Naive thymus-derived CD8-positive, alpha-beta T cell (primary cell): ENCODE measurements around the gene HGD. TPM values are rescaled to one million over a fixed set of nuclear protein-coding genes. Genes with fewer than 3 reads are reported as not detected.
A peak's percentile ranks its signal among the peaks of the same experiment; 100 is the strongest.
"Not testable (repeated sequence)": the region's sequence is repeated elsewhere in the genome, so short reads cannot be mapped to it uniquely, and the experiment has no call there.

Source experiments
- ATAC-seq, 2 donors: fragments of 150-1000 bp; cut with Tn5 transposase in 1 of 2; sonication (Bioruptor Pico), chemical (Tn5 transposase) in 1 of 2; 1 replicate in 1 of 2; 2 replicates in 1 of 2; pipeline ENCODE4 v1.10.0; 2021; ENCODE audit warnings: mild to moderate bottlenecking in 2 of 2, moderate library complexity in 2 of 2
- POLR2A ChIA-PET: fragments of 350-600 bp; sonication (Branson Sonifier 250); formaldehyde crosslinking; loops from one replicate; lab custom pipeline; 2021; ENCODE audit warnings: antibody characterized with exemption; lab: Charles Lee
- DNase-seq, 10 donors: peaks; one replicate each; pipeline versions ENCODE4 v3.0.0 to v3.0.0-alpha.2; 2020 to 2022
- H3K27ac Mint-ChIP-seq, 10 donors: one replicate each; pipeline ENCODE4 v1.8.0; 2020 to 2022; ENCODE audit warnings: mild to moderate bottlenecking in 10 of 10, mixed read lengths in 10 of 10, moderate library complexity in 4 of 10, inconsistent platforms in 1 of 10
- H3K27me3 Mint-ChIP-seq, 5 donors: one replicate each; pipeline ENCODE4 v1.8.0; 2021 to 2022; ENCODE audit warnings: mixed read lengths in 5 of 5
- H3K36me3 Mint-ChIP-seq, 3 donors: one replicate each; pipeline ENCODE4 v1.8.0; 2020 to 2022; ENCODE audit warnings: mixed read lengths in 3 of 3, mild to moderate bottlenecking in 2 of 3, inconsistent platforms in 1 of 3
- H3K4me1 Mint-ChIP-seq, 4 donors: one replicate each; pipeline ENCODE4 v1.8.0; 2021 to 2022; ENCODE audit warnings: mixed read lengths in 4 of 4
- H3K4me3 Mint-ChIP-seq, 10 donors: one replicate each; pipeline ENCODE4 v1.8.0; 2020 to 2022; ENCODE audit warnings: mild to moderate bottlenecking in 10 of 10, mixed read lengths in 10 of 10, moderate library complexity in 6 of 10, inconsistent platforms in 1 of 10
- H3K9me3 Mint-ChIP-seq, 9 donors: one replicate each; pipeline ENCODE4 v1.8.0; 2020 to 2022; ENCODE audit warnings: mixed read lengths in 9 of 9, mild to moderate bottlenecking in 3 of 9, inconsistent platforms in 1 of 9, moderate library complexity in 1 of 9
- polyA plus RNA-seq, 3 donors: library from polyadenylated mRNA; unstranded; fragments of 300-500 nt; fragmentation: Illumina TruSeq; gene quantifications; one replicate each; pipeline ENCODE4 v1.2.3, GENCODE V29; 2021
- total RNA-seq, 8 experiments: library from RNA in 2 of 8; stranded (reverse) in 2 of 8; gene quantifications; one replicate each; pipeline ENCODE4 v1.2.3 and lab custom pipeline; 2021 to 2026

Gene HGD
- total and polyA plus RNA-seq, 5 experiments from 2014 or later = 3.8 to 5.5 TPM; not detected in 3

DNA sequence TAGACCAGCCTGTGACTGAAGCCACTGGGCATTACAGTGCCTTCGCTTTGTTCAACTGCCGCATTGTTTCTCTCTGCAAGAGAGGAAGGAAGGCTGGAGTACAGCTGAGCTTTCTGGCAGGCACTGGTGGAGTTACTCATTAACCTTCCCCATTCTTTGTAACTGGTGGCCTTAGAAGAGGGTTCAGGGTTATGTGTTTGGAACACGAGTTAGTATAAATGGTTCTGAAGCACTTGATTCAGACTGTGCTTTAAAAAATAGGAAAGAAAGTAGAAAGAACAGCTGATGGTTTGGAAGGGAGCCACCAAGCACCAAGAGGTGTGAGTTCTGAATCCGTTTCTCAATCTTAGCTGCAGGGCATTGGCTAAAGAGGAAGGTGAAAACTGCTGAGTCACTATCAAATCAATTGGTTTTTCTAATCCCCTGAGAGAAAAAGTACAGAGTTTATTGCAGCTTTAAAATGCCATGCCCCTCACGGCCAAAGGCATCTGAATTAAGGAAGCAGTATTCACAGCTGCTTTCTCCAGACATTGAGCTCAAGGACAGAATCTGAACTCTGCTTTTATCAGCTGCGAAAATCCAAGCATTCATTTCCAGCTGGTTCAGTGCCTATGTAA is 3.6 kb downstream of the HGD start:
- H3K27ac Mint-ChIP-seq = peak overlapping the region in 2 of 10 donors; percentile 19 to 66
- ATAC-seq (no peak), DNase-seq (no peak)
- H3K4me3 Mint-ChIP-seq = peak overlapping the region in 2 of 10 donors; percentile 11 to 22
- peaks cover 5 to 10% (median 8%) of the 10 kb centered on the region in 4 donors for H3K4me1 Mint-ChIP-seq
- peaks cover 0 to 27% (median 13%) of the 10 kb centered on the region in 9 donors for H3K9me3 Mint-ChIP-seq
- peaks cover 0 to 18% (median 14%) of the 10 kb centered on the region in 3 donors for H3K36me3 Mint-ChIP-seq
- H3K27me3 Mint-ChIP-seq = peaks cover 0 to 7% (median 0%) of the 10 kb centered on the region in 5 donors
- POLR2A ChIA-PET = no interaction called here

DNA sequence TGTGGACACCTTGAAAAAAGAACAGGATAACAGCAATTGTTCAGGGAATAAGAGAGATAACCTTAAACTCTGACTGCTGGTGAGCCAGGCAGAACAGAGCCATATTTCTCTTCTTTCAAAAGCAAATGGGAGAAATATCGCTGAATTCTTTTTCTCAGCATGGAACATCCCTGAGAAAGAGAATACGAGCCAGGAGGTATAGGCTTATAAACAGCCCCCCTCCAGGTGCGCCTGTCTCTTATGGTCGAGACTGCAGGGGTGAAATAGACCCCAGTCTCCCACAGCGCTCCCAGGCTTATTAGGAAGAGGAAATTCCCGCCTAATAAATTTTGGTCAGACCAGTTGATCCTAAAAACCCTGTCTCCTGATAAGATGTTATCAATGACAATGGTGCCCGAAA is 4.8 kb downstream of the HGD start:
- DNase-seq, H3K4me3 Mint-ChIP-seq: not testable (repeated sequence)
- H3K4me1 Mint-ChIP-seq = peaks cover 2 to 10% (median 7%) of the 10 kb centered on the region in 4 donors

GRCh38 chr3:120673116-120673515 is 8.9 kb downstream of the HGD start:
- POLR2A ChIA-PET = no interaction called here
- peaks cover 0 to 23% (median 7%) of the 10 kb centered on the region in 3 donors for H3K36me3 Mint-ChIP-seq
- H3K9me3 Mint-ChIP-seq = peaks cover 0 to 23% (median 13%) of the 10 kb centered on the region in 9 donors
- no peak overlapping the region for H3K27ac Mint-ChIP-seq
- H3K4me3 Mint-ChIP-seq = no peak overlapping the region
- no peak for ATAC-seq
- DNase-seq = no peak
- peaks cover 0 to 7% (median 0%) of the 10 kb centered on the region in 5 donors for H3K27me3 Mint-ChIP-seq
- peaks cover 0 to 3% (median under 1%) of the 10 kb centered on the region in 4 donors for H3K4me1 Mint-ChIP-seq

More for the DNA sequence above, 4.8 kb downstream of the HGD start:
- POLR2A ChIA-PET, H3K27me3 Mint-ChIP-seq, H3K27ac Mint-ChIP-seq, ATAC-seq: not testable (repeated sequence)
- peaks cover 0 to 18% (median 14%) of the 10 kb centered on the region in 3 donors for H3K36me3 Mint-ChIP-seq
- peaks cover 0 to 27% (median 13%) of the 10 kb centered on the region in 9 donors for H3K9me3 Mint-ChIP-seq

DNA sequence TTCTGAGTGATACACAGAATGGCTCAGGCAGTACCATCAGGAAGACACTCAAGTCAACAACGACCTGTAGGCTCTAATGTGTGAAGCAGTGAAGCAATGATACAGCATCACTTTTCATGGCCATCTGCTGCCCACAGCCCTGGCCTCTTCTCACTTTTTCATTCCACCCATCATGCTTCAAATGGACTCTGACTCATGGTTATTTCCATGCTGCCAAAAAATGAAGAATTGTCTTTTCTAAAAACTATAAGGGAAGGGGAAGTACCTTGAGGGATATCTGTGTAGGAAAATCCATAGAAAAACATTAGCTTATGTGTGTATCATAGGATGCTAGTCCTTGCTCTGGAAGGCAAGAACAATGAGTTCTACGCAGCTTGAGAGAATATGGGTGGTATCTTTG is 11.5 kb downstream of the HGD start:
- POLR2A ChIA-PET = no interaction called here
- H3K9me3 Mint-ChIP-seq = peaks cover 0 to 3% (median 0%) of the 10 kb centered on the region in 9 donors
- H3K4me3 Mint-ChIP-seq = no peak overlapping the region

DNA sequence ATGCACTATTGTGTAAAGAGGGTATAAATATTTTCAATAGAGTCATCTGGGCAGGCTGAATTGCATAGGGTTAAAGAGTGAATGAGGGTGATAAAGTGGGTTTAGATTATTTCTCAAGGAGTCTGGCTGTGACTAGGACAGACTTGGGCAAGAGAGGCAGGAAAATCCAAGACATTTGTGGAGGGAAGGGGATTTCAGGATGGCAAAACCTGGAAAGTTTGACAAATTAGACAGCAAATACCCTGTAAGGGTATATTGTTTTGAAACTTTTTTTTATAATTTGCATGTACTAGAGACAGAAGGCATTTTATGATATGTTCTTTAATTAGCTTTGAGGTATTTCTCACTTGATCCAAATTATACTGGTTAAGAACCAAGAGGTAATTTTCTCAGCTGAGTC is 17.1 kb downstream of the HGD start:
- peaks cover 0 to 18% (median 3%) of the 10 kb centered on the region in 5 donors for H3K27me3 Mint-ChIP-seq
- POLR2A ChIA-PET = interaction anchor here (0.7 kb wide), 1 partner anchor 78 kb away, joined by 4 read pairs; the partner anchor contains the start of gene GTF2E1
- DNase-seq = no peak
- no peak for ATAC-seq
- H3K4me1 Mint-ChIP-seq = no peaks in the 10 kb centered on the region
- no peak overlapping the region for H3K27ac Mint-ChIP-seq
- peaks cover 0 to 3% (median 0%) of the 10 kb centered on the region in 3 donors for H3K36me3 Mint-ChIP-seq
- H3K4me3 Mint-ChIP-seq = no peak overlapping the region
- peaks cover 0 to 2% (median 0%) of the 10 kb centered on the region in 9 donors for H3K9me3 Mint-ChIP-seq

More for the DNA sequence above, 11.5 kb downstream of the HGD start:
- Mint-ChIP-seq H3K27me3 (peaks cover 0 to 6% (median 0%) of the 10 kb centered on the region in 5 donors), H3K36me3 (peaks cover 0 to 12% (median 0%) of the 10 kb centered on the region in 3 donors), H3K27ac (no peak overlapping the region), H3K4me1 (no peaks in the 10 kb centered on the region)
- DNase-seq (no peak), ATAC-seq (no peak)

- peaks cover 0 to 7% (median 3%) of the 10 kb centered on the region in 3 donors for H3K36me3 Mint-ChIP-seq
- H3K9me3 Mint-ChIP-seq = peaks cover 0 to 4% (median 0%) of the 10 kb centered on the region in 9 donors
- POLR2A ChIA-PET = interaction anchor here (0.5 kb wide), 1 partner anchor 27 kb away, joined by 3 read pairs; no protein-coding TSS in a partner anchor
- no peak overlapping the region for H3K4me3 Mint-ChIP-seq
- peaks cover 0 to 18% (median 3%) of the 10 kb centered on the region in 5 donors for H3K27me3 Mint-ChIP-seq
- H3K4me1 Mint-ChIP-seq = peaks cover 0 to 2% (median 0%) of the 10 kb centered on the region in 4 donors
- ATAC-seq (no peak), DNase-seq (no peak)
- peak overlapping the region in 1 of 10 donors; percentile 80 for H3K27ac Mint-ChIP-seq
These were observed 20.1 kb downstream of the HGD start for GRCh38 chr3:120661945-120662344.

DNA sequence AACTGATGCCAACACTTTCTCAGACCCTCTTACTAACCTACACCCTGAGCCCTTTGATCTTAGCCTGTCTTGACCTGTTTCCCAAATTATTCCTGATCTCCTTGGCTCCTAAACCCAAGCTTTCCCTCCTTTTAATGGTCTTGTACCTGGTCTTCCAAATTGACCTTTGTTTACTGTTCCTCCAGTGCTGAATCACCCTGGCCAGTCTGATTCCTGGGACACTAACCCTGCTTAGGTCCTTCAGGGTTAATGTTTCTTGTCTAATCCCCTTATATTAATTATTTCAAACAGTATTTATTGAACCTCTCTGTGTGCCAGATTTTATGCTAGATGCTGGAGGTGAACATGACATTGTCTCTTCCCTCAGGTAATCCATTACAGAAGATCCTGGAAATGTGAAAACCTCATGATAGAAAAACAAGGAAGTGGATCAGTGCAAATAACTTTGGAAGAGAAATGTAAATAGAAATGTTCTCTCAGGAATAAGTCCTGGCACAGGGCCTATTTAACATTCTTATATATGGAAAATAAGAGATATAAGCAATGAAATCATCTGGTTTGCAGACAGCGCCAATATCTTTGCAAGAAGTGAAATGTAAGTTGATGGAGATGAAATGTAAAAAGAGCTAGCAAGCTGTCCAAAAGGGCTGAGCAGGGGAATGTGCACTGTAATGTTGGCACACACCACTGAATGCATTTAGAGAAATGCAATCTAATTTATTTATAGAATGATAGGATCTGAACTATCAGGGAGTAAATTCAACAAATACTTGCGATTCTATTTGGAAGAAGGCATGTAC is 20.7 kb downstream of the HGD start:
- H3K27ac Mint-ChIP-seq = no peak overlapping the region
- H3K4me3 Mint-ChIP-seq = no peak overlapping the region
- H3K27me3 Mint-ChIP-seq = peaks cover 0 to 18% (median 3%) of the 10 kb centered on the region in 5 donors
- peaks cover 0 to 9% (median 6%) of the 10 kb centered on the region in 3 donors for H3K36me3 Mint-ChIP-seq
- H3K4me1 Mint-ChIP-seq = peaks cover 0 to 2% (median 0%) of the 10 kb centered on the region in 4 donors
- POLR2A ChIA-PET = interaction anchor here (0.5 kb wide), 1 partner anchor 28 kb away, joined by 3 read pairs; no protein-coding TSS in a partner anchor
- DNase-seq (no peak), ATAC-seq (no peak)
- peaks cover 0 to 4% (median 0%) of the 10 kb centered on the region in 9 donors for H3K9me3 Mint-ChIP-seq

GRCh38 chr3:120659834-120660233 is 22.2 kb downstream of the HGD start:
- ATAC-seq (no peak), DNase-seq (no peak)
- H3K27me3 Mint-ChIP-seq = peaks cover 0 to 10% (median 3%) of the 10 kb centered on the region in 5 donors
- peaks cover 0 to 9% (median 7%) of the 10 kb centered on the region in 3 donors for H3K36me3 Mint-ChIP-seq
- peak overlapping the region in 1 of 10 donors; percentile 12 for H3K27ac Mint-ChIP-seq
- peaks cover 0 to 2% (median 0%) of the 10 kb centered on the region in 4 donors for H3K4me1 Mint-ChIP-seq
- peaks cover 0 to 4% (median 0%) of the 10 kb centered on the region in 9 donors for H3K9me3 Mint-ChIP-seq
- H3K4me3 Mint-ChIP-seq = no peak overlapping the region
- POLR2A ChIA-PET = no interaction called here

DNA sequence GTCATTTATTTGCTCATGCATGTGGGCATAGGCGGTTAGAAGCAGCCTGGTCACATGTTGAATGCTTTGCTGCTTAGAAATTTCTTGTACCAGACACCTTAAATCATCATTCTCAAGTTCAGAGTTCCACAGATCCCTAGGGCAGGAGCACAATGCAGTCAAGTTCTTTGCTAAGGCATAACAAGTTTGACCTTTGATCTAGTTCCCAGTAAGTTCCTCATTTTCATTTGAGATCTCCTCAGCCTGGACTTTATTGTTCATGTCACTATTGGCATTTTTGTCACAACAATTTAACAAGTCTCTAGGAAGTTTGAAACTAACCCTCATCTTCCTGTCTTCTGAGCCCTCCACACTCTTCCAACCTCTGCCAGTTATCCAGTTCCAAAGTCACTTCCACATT is 22.8 kb downstream of the HGD start:
- H3K4me1 Mint-ChIP-seq = peaks cover 0 to 3% (median 0%) of the 10 kb centered on the region in 4 donors
- POLR2A ChIA-PET = no interaction called here
- ATAC-seq (no peak), DNase-seq (no peak)
- peaks cover 0 to 11% (median 7%) of the 10 kb centered on the region in 3 donors for H3K36me3 Mint-ChIP-seq
- H3K9me3 Mint-ChIP-seq = peaks cover 0 to 4% (median 0%) of the 10 kb centered on the region in 9 donors
- no peak overlapping the region for H3K4me3 Mint-ChIP-seq
- H3K27ac Mint-ChIP-seq = no peak overlapping the region
- peaks cover 0 to 9% (median 3%) of the 10 kb centered on the region in 5 donors for H3K27me3 Mint-ChIP-seq

DNA sequence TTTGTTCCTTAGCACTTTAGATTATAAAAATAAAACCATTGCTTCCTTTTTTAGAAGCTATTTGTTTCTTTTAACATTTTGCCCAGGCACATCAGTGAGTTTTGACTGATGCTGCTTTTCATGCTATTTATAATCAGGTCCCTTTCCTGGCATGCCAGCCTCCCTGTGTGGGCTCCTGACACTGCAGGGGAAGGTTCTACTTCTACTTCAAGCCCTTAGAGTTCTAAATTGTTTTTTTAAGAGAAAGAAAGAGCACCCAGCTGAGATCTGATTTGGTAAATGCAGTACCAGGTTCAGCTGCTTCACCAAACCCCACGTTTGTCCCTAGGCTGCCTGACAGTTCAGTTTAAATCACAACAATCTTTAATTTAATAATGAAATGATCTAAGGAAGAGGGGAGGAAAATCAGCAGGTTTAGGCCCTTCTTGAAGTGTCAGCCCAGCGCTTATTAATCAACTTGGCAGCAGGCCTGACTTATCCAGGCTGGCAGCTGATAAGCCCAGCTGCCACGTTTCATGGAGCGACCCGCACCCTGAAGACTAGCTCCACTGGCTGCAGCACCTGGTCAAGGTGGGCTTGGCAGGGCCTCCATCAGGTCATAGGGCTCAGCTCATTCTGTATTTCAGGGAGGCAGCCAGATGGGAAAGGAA is 29.0 kb downstream of the HGD start:
- no peak overlapping the region for H3K4me3 Mint-ChIP-seq
- DNase-seq (no peak), ATAC-seq (no peak)
- no peaks in the 10 kb centered on the region for H3K27me3 Mint-ChIP-seq
- H3K4me1 Mint-ChIP-seq = peaks cover 0 to 4% (median 0%) of the 10 kb centered on the region in 4 donors
- H3K36me3 Mint-ChIP-seq = peaks cover 0 to 8% (median 7%) of the 10 kb centered on the region in 3 donors
- H3K27ac Mint-ChIP-seq = peak overlapping the region in 1 of 10 donors; percentile 47
- H3K9me3 Mint-ChIP-seq = peaks cover 0 to 2% (median 0%) of the 10 kb centered on the region in 9 donors
- POLR2A ChIA-PET = no interaction called here

GRCh38 chr3:120652281-120652680 is 29.8 kb downstream of the HGD start:
- H3K4me3 Mint-ChIP-seq = no peak overlapping the region
- POLR2A ChIA-PET = no interaction called here
- DNase-seq = no peak
- H3K27me3 Mint-ChIP-seq = no peaks in the 10 kb centered on the region
- no peaks in the 10 kb centered on the region for H3K9me3 Mint-ChIP-seq
- peaks cover 0 to 2% (median 0%) of the 10 kb centered on the region in 4 donors for H3K4me1 Mint-ChIP-seq
- no peak overlapping the region for H3K27ac Mint-ChIP-seq
- peaks cover 0 to 8% (median 7%) of the 10 kb centered on the region in 3 donors for H3K36me3 Mint-ChIP-seq
- no peak for ATAC-seq

- H3K4me3 Mint-ChIP-seq = no peak overlapping the region
- DNase-seq = no peak
- H3K9me3 Mint-ChIP-seq = no peaks in the 10 kb centered on the region
- H3K27ac Mint-ChIP-seq = no peak overlapping the region
- no peak for ATAC-seq
- POLR2A ChIA-PET = no interaction called here
- H3K4me1 Mint-ChIP-seq = peaks cover 0 to 2% (median 0%) of the 10 kb centered on the region in 4 donors
- H3K27me3 Mint-ChIP-seq = no peaks in the 10 kb centered on the region
- peaks cover 0 to 4% (median 3%) of the 10 kb centered on the region in 3 donors for H3K36me3 Mint-ChIP-seq
These were observed 31.7 kb downstream of the HGD start for GRCh38 chr3:120650311-120650710.
